ENCODE measurements around the gene ANKRD33B. TPM values are rescaled to one million over a fixed set of nuclear protein-coding genes. Genes with fewer than 3 reads are reported as not detected.
"Not testable (repeated sequence)": the region's sequence is repeated elsewhere in the genome, so short reads cannot be mapped to it uniquely, and the experiment has no call there.

The ANKRD33B gene
- total RNA-seq, 8 experiments from 2014 or later, result 2.8 to 41.9 (median 5.4) TPM

GRCh38 chr5:10539687-10539998 is 24.2 kb upstream of the ANKRD33B start:
- Histone ChIP-seq H3K4me1 (replicated peaks in 1 of 2) (no peaks in the 10 kb centered on the region), H3K27ac (no peak overlapping the region), H3K4me3 (no peak overlapping the region)
- 33 to 100% (median 70%) methylated on average over 1 to 2 of the region's 3 CpGs; no CpG with 5 or more reads in 5 of the 10 experiments for WGBS, 10 experiments
- ATAC-seq (replicated peaks in 6 of 8), result no peak
- in situ Hi-C loops (cut with MboI; ENCODE audit: low pct_unique_long_range_greater_than_20kb in 2 of 9, low sequenced_read_pairs in 9 of 9, unreplicated experiment in 9 of 9), result no loop called here

- whole genome bisulfite sequencing, 10 experiments, result 80 to 100% (median 100%) methylated on average over 1 to 5 of the region's 11 CpGs; no CpG with 5 or more reads in 4 of the 10 experiments
- ATAC-seq (replicated peaks in 6 of 8), result no peak
- Histone ChIP-seq H3K27ac (no peak overlapping the region), H3K4me3 (no peak overlapping the region), H3K4me1 (replicated peaks in 1 of 2) (no peaks in the 10 kb centered on the region)
- in situ Hi-C loops (cut with MboI; ENCODE audit: low pct_unique_long_range_greater_than_20kb in 2 of 9, low sequenced_read_pairs in 9 of 9, unreplicated experiment in 9 of 9), result no loop called here
These were observed 23.8 kb upstream of the ANKRD33B start for GRCh38 chr5:10540036-10540544.

GRCh38 chr5:10540951-10541646 is 22.8 kb upstream of the ANKRD33B start:
- WGBS, 10 experiments, result 76 to 94% (median 87%) methylated on average over 3 to 9 of the region's 13 CpGs; no CpG with 5 or more reads in 3 of the 10 experiments
- ATAC-seq (replicated peaks in 6 of 8), result no peak
- in situ Hi-C loops (cut with MboI; ENCODE audit: low pct_unique_long_range_greater_than_20kb in 2 of 9, low sequenced_read_pairs in 9 of 9, unreplicated experiment in 9 of 9), result no loop called here
- Histone ChIP-seq H3K27ac (no peak overlapping the region), H3K4me3 (no peak overlapping the region), H3K4me1 (replicated peaks in 1 of 2) (no peaks in the 10 kb centered on the region)

GRCh38 chr5:10542055-10542550 is 21.8 kb upstream of the ANKRD33B start:
- no peaks in the 10 kb centered on the region for H3K4me1 ChIP-seq (replicated peaks in 1 of 2)
- WGBS, 10 experiments, result 69 to 94% (median 89%) methylated on average over 1 to 2 of the region's 2 CpGs; no CpG with 5 or more reads in 1 of the 10 experiments
- no peak overlapping the region for H3K4me3 ChIP-seq
- in situ Hi-C loops (cut with MboI; ENCODE audit: low pct_unique_long_range_greater_than_20kb in 2 of 9, low sequenced_read_pairs in 9 of 9, unreplicated experiment in 9 of 9), result no loop called here
- ATAC-seq (replicated peaks in 6 of 8), result no peak
- no peak overlapping the region for H3K27ac ChIP-seq

GRCh38 chr5:10543585-10544040 is 20.3 kb upstream of the ANKRD33B start:
- peaks cover 0 to 8% of the 10 kb centered on the region in 2 donors for H3K4me1 ChIP-seq (replicated peaks in 1 of 2)
- no peak overlapping the region for H3K27ac ChIP-seq
- no peak for ATAC-seq (replicated peaks in 6 of 8)
- no peak overlapping the region for H3K4me3 ChIP-seq
- in situ Hi-C loops (cut with MboI; ENCODE audit: low pct_unique_long_range_greater_than_20kb in 2 of 9, low sequenced_read_pairs in 9 of 9, unreplicated experiment in 9 of 9), result no loop called here
- WGBS, 10 experiments, result 43 to 100% (median 83%) methylated on average over 1 to 6 of the region's 7 CpGs; no CpG with 5 or more reads in 1 of the 10 experiments

GRCh38 chr5:10545084-10545483 is 18.8 kb upstream of the ANKRD33B start:
- in situ Hi-C loops (cut with MboI; ENCODE audit: low pct_unique_long_range_greater_than_20kb in 2 of 9, low sequenced_read_pairs in 9 of 9, unreplicated experiment in 9 of 9), result no loop called here
- peaks cover 0 to 8% of the 10 kb centered on the region in 2 donors for H3K4me1 ChIP-seq (replicated peaks in 1 of 2)

GRCh38 chr5:10546186-10546585 is 17.7 kb upstream of the ANKRD33B start:
- Histone ChIP-seq H3K4me3 (no peak overlapping the region), H3K4me1 (replicated peaks in 1 of 2) (peaks cover 0 to 8% of the 10 kb centered on the region in 2 donors), H3K27ac (no peak overlapping the region)
- ATAC-seq (replicated peaks in 6 of 8), result no peak
- WGBS, 10 experiments, result 50 to 94% (median 73%) methylated on average over 3 to 7 of the region's 7 CpGs; no CpG with 5 or more reads in 2 of the 10 experiments
- in situ Hi-C loops (cut with MboI; ENCODE audit: low pct_unique_long_range_greater_than_20kb in 2 of 9, low sequenced_read_pairs in 9 of 9, unreplicated experiment in 9 of 9), result no loop called here

More at GRCh38 chr5:10545084-10545483, 18.8 kb upstream of the ANKRD33B start:
- ATAC-seq (replicated peaks in 6 of 8), result no peak
- Histone ChIP-seq H3K4me3 (no peak overlapping the region), H3K27ac (no peak overlapping the region)
- 63 to 90% (median 83%) methylated on average over 1 to 4 of the region's 8 CpGs; no CpG with 5 or more reads in 4 of the 10 experiments for WGBS, 10 experiments

GRCh38 chr5:10548418-10549122 is 15.3 kb upstream of the ANKRD33B start:
- Histone ChIP-seq H3K27ac (no peak overlapping the region), H3K4me3 (no peak overlapping the region), H3K4me1 (replicated peaks in 1 of 2) (peaks cover 0 to 8% of the 10 kb centered on the region in 2 donors)
- ATAC-seq (replicated peaks in 6 of 8), result no peak
- in situ Hi-C loops (cut with MboI; ENCODE audit: low pct_unique_long_range_greater_than_20kb in 2 of 9, low sequenced_read_pairs in 9 of 9, unreplicated experiment in 9 of 9), result no loop called here
- 88 to 100% (median 93%) methylated on average over 1 to 44 of the region's 48 CpGs; no CpG with 5 or more reads in 1 of the 10 experiments for WGBS, 10 experiments

- 96 to 100% (median 99%) methylated on average over 1 to 20 of the region's 30 CpGs; no CpG with 5 or more reads in 6 of the 10 experiments for WGBS, 10 experiments
- H3K27ac ChIP-seq; H3K4me1 ChIP-seq (replicated peaks in 1 of 2); in situ Hi-C loops (cut with MboI; ENCODE audit: low pct_unique_long_range_greater_than_20kb in 2 of 9, low sequenced_read_pairs in 9 of 9, unreplicated experiment in 9 of 9); ATAC-seq (replicated peaks in 6 of 8); H3K4me3 ChIP-seq: not testable (repeated sequence)
These were observed 14.8 kb upstream of the ANKRD33B start for GRCh38 chr5:10549123-10549514.

GRCh38 chr5:10550222-10550995 is 13.5 kb upstream of the ANKRD33B start:
- no peak for ATAC-seq (replicated peaks in 6 of 8)

GRCh38 chr5:10551782-10552138 is 12.1 kb upstream of the ANKRD33B start:
- peaks cover 0 to 15% of the 10 kb centered on the region in 2 donors for H3K4me1 ChIP-seq (replicated peaks in 1 of 2)
- H3K27ac ChIP-seq, result no peak overlapping the region
- in situ Hi-C loops (cut with MboI; ENCODE audit: low pct_unique_long_range_greater_than_20kb in 2 of 9, low sequenced_read_pairs in 9 of 9, unreplicated experiment in 9 of 9), result no loop called here
- no peak overlapping the region for H3K4me3 ChIP-seq
- ATAC-seq (replicated peaks in 6 of 8), result no peak
- 63 to 100% (median 82%) methylated on average over 1 to 3 of the region's 3 CpGs; no CpG with 5 or more reads in 2 of the 10 experiments for WGBS, 10 experiments

More at GRCh38 chr5:10550222-10550995, 13.5 kb upstream of the ANKRD33B start:
- Histone ChIP-seq H3K4me3 (no peak overlapping the region), H3K4me1 (replicated peaks in 1 of 2) (peaks cover 0 to 8% of the 10 kb centered on the region in 2 donors), H3K27ac (no peak overlapping the region)
- in situ Hi-C loops (cut with MboI; ENCODE audit: low pct_unique_long_range_greater_than_20kb in 2 of 9, low sequenced_read_pairs in 9 of 9, unreplicated experiment in 9 of 9), result no loop called here
- WGBS, 10 experiments, result 7 to 100% (median 83%) methylated on average over 1 to 9 of the region's 10 CpGs; no CpG with 5 or more reads in 1 of the 10 experiments

- 80 to 100% (median 94%) methylated on average over 2 to 10 of the region's 14 CpGs; no CpG with 5 or more reads in 1 of the 10 experiments for whole genome bisulfite sequencing, 10 experiments
- no peak overlapping the region for H3K4me3 ChIP-seq
- H3K4me1 ChIP-seq (replicated peaks in 1 of 2), result peaks cover 0 to 18% of the 10 kb centered on the region in 2 donors
- in situ Hi-C loops (cut with MboI; ENCODE audit: low pct_unique_long_range_greater_than_20kb in 2 of 9, low sequenced_read_pairs in 9 of 9, unreplicated experiment in 9 of 9), result no loop called here
- ATAC-seq (replicated peaks in 6 of 8), result no peak
- H3K27ac ChIP-seq, result no peak overlapping the region
These were observed 11.4 kb upstream of the ANKRD33B start for GRCh38 chr5:10552183-10553143.
